HG02973 (cell line): Measurements from ENCODE around the gene CHST15.

Source experiments
- ATAC-seq: cut with Tn5 transposase; IDR thresholded peaks from one replicate; pipeline ENCODE4 v1.9.1; 2021; ENCODE audit warnings: moderate library complexity; ENCODE audit not compliant: unreplicated experiment

Gene CHST15

GRCh38 chr10:124083047-124083739 lies 10.2 kb downstream of the CHST15 start:
- ATAC-seq: no peak

GRCh38 chr10:124082555-124082954 lies 10.8 kb downstream of the CHST15 start:
- no peak for ATAC-seq

- no peak for ATAC-seq
Measured at GRCh38 chr10:124081547-124082140, 11.8 kb downstream of the CHST15 start.

GRCh38 chr10:124079864-124080263 lies 13.5 kb downstream of the CHST15 start:
- ATAC-seq: no peak

- no peak for ATAC-seq
Measured at GRCh38 chr10:124078714-124079113, 14.7 kb downstream of the CHST15 start.

GRCh38 chr10:124078028-124078427 lies 15.4 kb downstream of the CHST15 start:
- no peak for ATAC-seq

GRCh38 chr10:124077208-124077993 lies 16.0 kb downstream of the CHST15 start:
- no peak for ATAC-seq

- ATAC-seq: no peak
Measured at GRCh38 chr10:124076148-124076733, 17.2 kb downstream of the CHST15 start.

- ATAC-seq: no peak
Measured at GRCh38 chr10:124075231-124075955, 18.0 kb downstream of the CHST15 start.

- no peak for ATAC-seq
Measured at GRCh38 chr10:124074501-124075109, 18.8 kb downstream of the CHST15 start.

- ATAC-seq: no peak
Measured at GRCh38 chr10:124073978-124074377, 19.4 kb downstream of the CHST15 start.

- no peak for ATAC-seq
Measured at GRCh38 chr10:124072541-124072940, 20.9 kb downstream of the CHST15 start.

- ATAC-seq: no peak
Measured at GRCh38 chr10:124072106-124072505, 21.3 kb downstream of the CHST15 start.

- no peak for ATAC-seq
Measured at GRCh38 chr10:124071141-124071540, 22.3 kb downstream of the CHST15 start.

GRCh38 chr10:124070666-124071065 lies 22.7 kb downstream of the CHST15 start:
- ATAC-seq: no peak

- ATAC-seq: no peak
Measured at GRCh38 chr10:124069341-124070264, 23.8 kb downstream of the CHST15 start.

GRCh38 chr10:124068929-124069328 lies 24.5 kb downstream of the CHST15 start:
- ATAC-seq: no peak

GRCh38 chr10:124067825-124068400 lies 25.5 kb downstream of the CHST15 start:
- ATAC-seq: no peak
